ENCODE data around the gene PLEKHA6.

Gene PLEKHA6

GRCh38 chr1:204370176-204370575 is 10.4 kb upstream of the PLEKHA6 start:
- TF ChIP-seq CTCF (conservative IDR thresholded peaks at IDR 0.05; ENCODE audit: low read depth, low read length): no peak
- no peak overlapping the region for H3K4me3 ChIP-seq (ENCODE audit: low read depth, low read length)
- no peak for DNase-seq (ENCODE audit: low read depth)

- no peak for DNase-seq (ENCODE audit: low read depth)
- no peak for TF ChIP-seq CTCF (conservative IDR thresholded peaks at IDR 0.05; ENCODE audit: low read depth, low read length)
- no peak overlapping the region for H3K4me3 ChIP-seq (ENCODE audit: low read depth, low read length)
Measured at GRCh38 chr1:204368996-204369726, 9.4 kb upstream of the PLEKHA6 start.

GRCh38 chr1:204367956-204368355 is 8.2 kb upstream of the PLEKHA6 start:
- TF ChIP-seq CTCF (conservative IDR thresholded peaks at IDR 0.05; ENCODE audit: low read depth, low read length): no peak
- H3K4me3 ChIP-seq (ENCODE audit: low read depth, low read length): no peak overlapping the region
- DNase-seq (ENCODE audit: low read depth): no peak

- no peak overlapping the region for H3K4me3 ChIP-seq (ENCODE audit: low read depth, low read length)
- no peak for TF ChIP-seq CTCF (conservative IDR thresholded peaks at IDR 0.05; ENCODE audit: low read depth, low read length)
- no peak for DNase-seq (ENCODE audit: low read depth)
Measured at GRCh38 chr1:204367193-204367858, 7.6 kb upstream of the PLEKHA6 start.

- no peak for DNase-seq (ENCODE audit: low read depth)
- peak; percentile 68 for TF ChIP-seq CTCF (conservative IDR thresholded peaks at IDR 0.05; ENCODE audit: low read depth, low read length)
- H3K4me3 ChIP-seq (ENCODE audit: low read depth, low read length): no peak overlapping the region
Measured at GRCh38 chr1:204366759-204367158, 7.0 kb upstream of the PLEKHA6 start.

- TF ChIP-seq CTCF (conservative IDR thresholded peaks at IDR 0.05; ENCODE audit: low read depth, low read length): peak; percentile 98
- peak overlapping the region; percentile 57 for H3K4me3 ChIP-seq (ENCODE audit: low read depth, low read length)
- peak; percentile 80 for DNase-seq (ENCODE audit: low read depth)
Measured at GRCh38 chr1:204363335-204364114, 3.8 kb upstream of the PLEKHA6 start.

All from choroid plexus epithelial cell (primary cell).